ENCODE data around the gene FAM236C. TPM values are rescaled to one million over a fixed set of nuclear protein-coding genes. Genes with fewer than 3 reads are reported as not detected.
"Not testable (repeated sequence)": the region's sequence is repeated elsewhere in the genome, so short reads cannot be mapped to it uniquely, and the experiment has no call there.

Gene FAM236C
- total RNA-seq (2014; rRNA removed; shearing (Covaris generic)) (not detected in 2 replicates), polyA plus RNA-seq (2016; fragmentation: Nextera tagmentation; extraction: Ambion mirVana) (not detected in 2 replicates)

DNA sequence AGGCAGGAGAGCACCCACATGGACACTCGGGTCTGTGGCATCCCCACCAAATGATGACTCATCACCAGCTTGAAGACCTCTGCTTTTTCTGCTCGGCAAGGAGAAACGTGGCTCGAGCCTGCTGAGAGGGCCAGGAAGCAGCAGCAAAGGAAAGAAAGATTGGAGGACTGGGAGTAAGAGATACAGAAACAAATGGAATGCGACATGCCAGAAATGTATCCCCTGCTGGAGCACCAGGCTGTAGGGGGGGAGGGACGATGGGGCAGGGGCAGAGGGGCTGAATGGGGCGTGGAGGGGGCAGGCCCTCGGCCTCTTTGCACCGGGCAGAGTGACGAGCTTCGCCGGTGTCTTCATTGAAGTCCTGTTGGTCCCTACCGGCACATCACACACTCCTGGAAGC, at the start of gene FAM236C:
Gene FAM236C, plus strand, starts transcription at position 301 of the 400 bp plus-strand sequence. CDS start 100 bp downstream, outside the sequence.
- in situ Hi-C loops (cut with MboI) = not testable (repeated sequence)

DNA sequence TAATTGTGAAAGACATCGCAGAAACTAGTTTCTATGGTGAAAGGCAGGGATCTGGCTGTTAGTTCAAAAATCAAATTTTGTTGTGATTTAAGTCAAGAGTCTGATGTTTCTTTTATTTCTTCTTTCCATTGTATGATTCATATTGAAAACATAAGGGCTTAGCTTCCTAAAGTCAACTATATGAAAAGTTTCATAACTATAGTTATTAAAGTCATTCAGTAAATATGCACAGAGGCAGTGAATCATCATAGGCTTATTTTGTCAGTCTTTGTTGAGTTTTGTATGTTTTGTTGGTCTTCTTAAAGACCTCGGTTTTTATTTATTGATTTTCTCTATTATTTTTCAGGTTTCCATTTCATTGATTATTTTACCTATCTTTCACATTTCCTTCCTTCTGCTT, 29.5 kb upstream of the FAM236C start:
- H3K36me3 ChIP-seq (ENCODE audit: low read depth); H3K4me3 ChIP-seq; H3K9me3 ChIP-seq (ENCODE audit: low read depth); H2AFZ ChIP-seq; DNase-seq; H3K27ac ChIP-seq; in situ Hi-C loops (cut with MboI); H3K9me2 ChIP-seq (ENCODE audit: insufficient read depth); H3K27me3 ChIP-seq (replicated peaks; ENCODE audit: insufficient read depth); H3K4me2 ChIP-seq (ENCODE audit: unreplicated experiment); H3F3A ChIP-seq (ENCODE audit: insufficient read depth); H3K4me1 ChIP-seq (ENCODE audit: insufficient read depth); H3K79me2 ChIP-seq (ENCODE audit: insufficient read depth); H4K20me1 ChIP-seq (ENCODE audit: insufficient read depth); H3K9ac ChIP-seq: not testable (repeated sequence)
- no CpG with 5 or more reads among the region's 2 CpGs for WGBS, 2 experiments (ENCODE audit: low coverage in 1 of 2, low lambda C conversion rate in 2 of 2, missing lambda C conversion rate in 2 of 2)

More for the DNA sequence above, at the start of gene FAM236C:
- not testable (repeated sequence) for H3K27ac ChIP-seq; H3K4me3 ChIP-seq; H3K9me3 ChIP-seq (ENCODE audit: low read depth); H3K36me3 ChIP-seq (ENCODE audit: low read depth); H3K4me2 ChIP-seq (ENCODE audit: unreplicated experiment); H3K9ac ChIP-seq; H3K79me2 ChIP-seq (ENCODE audit: insufficient read depth); H3K4me1 ChIP-seq (ENCODE audit: insufficient read depth); H2AFZ ChIP-seq; DNase-seq; H4K20me1 ChIP-seq (ENCODE audit: insufficient read depth); H3K9me2 ChIP-seq (ENCODE audit: insufficient read depth); H3K27me3 ChIP-seq (replicated peaks; ENCODE audit: insufficient read depth); H3F3A ChIP-seq (ENCODE audit: insufficient read depth)
- no CpG with 5 or more reads among the region's 13 CpGs for WGBS, 2 experiments (ENCODE audit: low coverage in 1 of 2, low lambda C conversion rate in 2 of 2, missing lambda C conversion rate in 2 of 2)

DNA sequence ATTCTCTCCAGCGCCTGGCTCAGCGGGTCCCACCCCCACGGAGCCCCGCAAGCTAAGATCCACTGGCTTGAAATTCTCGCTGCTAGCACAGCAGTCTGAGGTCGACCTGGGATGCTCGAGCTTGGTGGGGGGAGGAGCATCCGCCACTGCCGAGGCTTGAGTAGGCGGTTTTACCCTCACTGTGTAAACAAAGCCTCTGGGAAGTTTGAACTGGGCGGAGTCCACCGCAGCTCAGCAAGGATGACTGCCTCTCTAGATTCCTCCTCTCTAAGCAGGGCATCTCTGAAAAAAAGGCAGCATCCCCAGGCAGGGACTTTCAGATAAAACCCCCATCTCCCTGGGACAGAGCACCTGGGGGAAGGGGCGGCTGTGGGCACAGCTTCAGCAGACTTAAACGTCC, 22.7 kb upstream of the FAM236C start:
- DNase-seq; H3K9ac ChIP-seq; H3K4me3 ChIP-seq; H3K79me2 ChIP-seq (ENCODE audit: insufficient read depth); H3K36me3 ChIP-seq (ENCODE audit: low read depth); H3K27ac ChIP-seq; in situ Hi-C loops (cut with MboI); H2AFZ ChIP-seq; H3K9me2 ChIP-seq (ENCODE audit: insufficient read depth); H3K27me3 ChIP-seq (replicated peaks; ENCODE audit: insufficient read depth); H4K20me1 ChIP-seq (ENCODE audit: insufficient read depth); H3K4me1 ChIP-seq (ENCODE audit: insufficient read depth); H3K4me2 ChIP-seq (ENCODE audit: unreplicated experiment); H3K9me3 ChIP-seq (ENCODE audit: low read depth); H3F3A ChIP-seq (ENCODE audit: insufficient read depth): not testable (repeated sequence)
- WGBS, 2 experiments (ENCODE audit: low coverage in 1 of 2, low lambda C conversion rate in 2 of 2, missing lambda C conversion rate in 2 of 2) = no CpG with 5 or more reads among the region's 14 CpGs

DNA sequence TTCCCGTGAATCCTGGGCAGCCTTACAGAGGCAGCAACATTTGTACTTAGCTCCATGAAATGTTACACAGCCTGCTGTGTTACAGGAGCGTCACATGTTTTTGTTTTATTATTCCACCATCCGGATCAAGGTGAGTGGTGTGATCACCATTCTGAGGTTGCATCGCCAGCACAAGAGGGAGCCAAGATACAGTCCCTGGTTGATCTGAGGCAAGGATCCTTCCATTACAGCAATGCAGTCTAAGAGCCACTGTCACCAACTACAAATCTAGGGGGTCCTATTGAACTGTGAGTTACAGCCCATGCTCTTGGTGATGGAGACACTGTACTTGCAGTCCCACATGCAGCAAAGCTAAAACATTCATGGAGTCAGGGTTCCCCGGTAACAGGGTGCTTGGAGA, 3.7 kb downstream of the FAM236C start:
- H3K27me3 ChIP-seq (replicated peaks; ENCODE audit: insufficient read depth); H3K9me3 ChIP-seq (ENCODE audit: low read depth); H3F3A ChIP-seq (ENCODE audit: insufficient read depth); H3K4me3 ChIP-seq; H3K27ac ChIP-seq; H3K36me3 ChIP-seq (ENCODE audit: low read depth); H3K9ac ChIP-seq; H3K4me2 ChIP-seq (ENCODE audit: unreplicated experiment); H3K79me2 ChIP-seq (ENCODE audit: insufficient read depth); H3K4me1 ChIP-seq (ENCODE audit: insufficient read depth); H3K9me2 ChIP-seq (ENCODE audit: insufficient read depth); in situ Hi-C loops (cut with MboI); DNase-seq; H4K20me1 ChIP-seq (ENCODE audit: insufficient read depth); H2AFZ ChIP-seq: not testable (repeated sequence)
- WGBS, 2 experiments (ENCODE audit: low coverage in 1 of 2, low lambda C conversion rate in 2 of 2, missing lambda C conversion rate in 2 of 2) = 17 to 35% methylated on average over 2 to 3 of the region's 5 CpGs

DNA sequence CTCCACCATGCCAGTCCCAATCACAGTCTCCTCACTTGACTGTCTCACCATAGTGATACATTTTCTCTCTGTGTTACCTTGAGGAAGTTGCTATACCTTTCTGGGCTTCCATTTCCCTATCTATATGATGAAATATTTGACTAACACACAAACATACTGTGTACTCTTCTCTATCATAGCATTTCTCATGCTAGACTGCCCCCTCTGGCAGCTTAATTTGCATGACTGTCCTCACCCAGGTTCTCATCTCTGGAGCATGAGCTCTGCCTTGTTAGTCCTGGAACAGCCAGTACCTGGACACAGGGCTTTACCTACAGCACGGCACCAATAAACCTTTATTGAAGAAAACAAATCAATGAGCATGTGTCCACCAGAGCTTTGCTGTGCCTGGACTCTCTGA, 19.9 kb downstream of the FAM236C start:
- H3K9ac ChIP-seq; H3K36me3 ChIP-seq (ENCODE audit: low read depth); H3K9me3 ChIP-seq (ENCODE audit: low read depth); H3F3A ChIP-seq (ENCODE audit: insufficient read depth); H3K9me2 ChIP-seq (ENCODE audit: insufficient read depth); in situ Hi-C loops (cut with MboI); DNase-seq; H3K27me3 ChIP-seq (replicated peaks; ENCODE audit: insufficient read depth); H3K4me1 ChIP-seq (ENCODE audit: insufficient read depth); H4K20me1 ChIP-seq (ENCODE audit: insufficient read depth); H2AFZ ChIP-seq; H3K4me3 ChIP-seq; H3K79me2 ChIP-seq (ENCODE audit: insufficient read depth); H3K27ac ChIP-seq; H3K4me2 ChIP-seq (ENCODE audit: unreplicated experiment): not testable (repeated sequence)
- WGBS, 2 experiments (ENCODE audit: low coverage in 1 of 2, low lambda C conversion rate in 2 of 2, missing lambda C conversion rate in 2 of 2) = no CpG with 5 or more reads among the region's 1 CpG

DNA sequence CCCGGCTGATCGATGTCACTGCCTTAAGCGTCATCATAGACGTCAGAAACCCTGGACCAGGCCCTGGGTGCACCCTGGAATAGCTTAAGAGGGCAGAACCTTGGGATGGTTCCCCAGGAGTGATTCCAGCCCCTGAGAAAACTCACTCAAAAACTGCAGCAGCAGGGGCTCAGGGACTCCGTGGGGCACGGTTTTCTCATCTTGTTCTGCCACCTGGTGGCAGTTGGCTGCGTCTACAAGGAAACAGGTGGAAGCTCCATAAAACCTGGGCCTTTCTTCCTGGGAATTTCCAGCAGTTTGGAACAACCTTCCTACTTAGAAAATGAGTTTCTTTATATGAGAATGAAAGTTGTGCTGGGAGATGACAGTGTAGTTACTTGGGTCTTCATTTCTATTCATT, 24.0 kb downstream of the FAM236C start:
- H3K36me3 ChIP-seq (ENCODE audit: low read depth); H3K9ac ChIP-seq; H3K27me3 ChIP-seq (replicated peaks; ENCODE audit: insufficient read depth); H3K9me2 ChIP-seq (ENCODE audit: insufficient read depth); H3K79me2 ChIP-seq (ENCODE audit: insufficient read depth); H3K4me3 ChIP-seq; H2AFZ ChIP-seq; H4K20me1 ChIP-seq (ENCODE audit: insufficient read depth); in situ Hi-C loops (cut with MboI); H3K27ac ChIP-seq; H3F3A ChIP-seq (ENCODE audit: insufficient read depth); H3K4me1 ChIP-seq (ENCODE audit: insufficient read depth); H3K4me2 ChIP-seq (ENCODE audit: unreplicated experiment); H3K9me3 ChIP-seq (ENCODE audit: low read depth); DNase-seq: not testable (repeated sequence)
- no CpG with 5 or more reads among the region's 7 CpGs for WGBS, 2 experiments (ENCODE audit: low coverage in 1 of 2, low lambda C conversion rate in 2 of 2, missing lambda C conversion rate in 2 of 2)

DNA sequence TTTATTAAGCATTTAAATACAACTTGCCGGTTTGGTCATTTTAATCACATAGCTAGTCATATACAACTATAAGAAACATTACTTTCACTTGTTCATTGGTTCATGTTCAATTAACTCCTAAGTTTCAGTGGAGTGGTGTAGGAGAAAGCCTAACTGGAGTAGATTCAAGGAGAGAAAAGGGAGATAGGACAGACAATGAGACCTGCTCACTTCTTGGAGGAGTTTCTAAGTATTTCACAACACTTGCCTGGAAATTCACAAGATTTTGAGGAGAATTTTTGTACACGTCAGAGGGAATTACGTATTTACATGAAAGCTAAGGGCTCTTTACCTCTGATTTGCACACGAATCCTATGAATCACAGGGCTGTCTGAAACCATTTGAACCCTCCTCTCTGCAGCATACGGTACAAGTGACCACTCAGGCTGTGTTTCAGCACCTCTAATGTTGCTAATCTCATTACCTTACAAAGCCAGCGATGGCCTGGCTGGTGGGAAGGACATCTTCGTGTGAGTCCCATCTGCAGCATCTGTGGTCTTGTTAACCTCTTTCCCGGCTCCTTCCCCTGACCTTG, 24.6 kb downstream of the FAM236C start:
- H3K9me3 ChIP-seq (ENCODE audit: low read depth); H3K27me3 ChIP-seq (replicated peaks; ENCODE audit: insufficient read depth); H3K4me1 ChIP-seq (ENCODE audit: insufficient read depth); H3K36me3 ChIP-seq (ENCODE audit: low read depth); H3K4me3 ChIP-seq; H3K9me2 ChIP-seq (ENCODE audit: insufficient read depth); H3F3A ChIP-seq (ENCODE audit: insufficient read depth); H3K79me2 ChIP-seq (ENCODE audit: insufficient read depth); H3K4me2 ChIP-seq (ENCODE audit: unreplicated experiment); DNase-seq; in situ Hi-C loops (cut with MboI); H2AFZ ChIP-seq; H3K9ac ChIP-seq; H4K20me1 ChIP-seq (ENCODE audit: insufficient read depth); H3K27ac ChIP-seq: not testable (repeated sequence)
- WGBS, 2 experiments (ENCODE audit: low coverage in 1 of 2, low lambda C conversion rate in 2 of 2, missing lambda C conversion rate in 2 of 2) = no CpG with 5 or more reads among the region's 8 CpGs

DNA sequence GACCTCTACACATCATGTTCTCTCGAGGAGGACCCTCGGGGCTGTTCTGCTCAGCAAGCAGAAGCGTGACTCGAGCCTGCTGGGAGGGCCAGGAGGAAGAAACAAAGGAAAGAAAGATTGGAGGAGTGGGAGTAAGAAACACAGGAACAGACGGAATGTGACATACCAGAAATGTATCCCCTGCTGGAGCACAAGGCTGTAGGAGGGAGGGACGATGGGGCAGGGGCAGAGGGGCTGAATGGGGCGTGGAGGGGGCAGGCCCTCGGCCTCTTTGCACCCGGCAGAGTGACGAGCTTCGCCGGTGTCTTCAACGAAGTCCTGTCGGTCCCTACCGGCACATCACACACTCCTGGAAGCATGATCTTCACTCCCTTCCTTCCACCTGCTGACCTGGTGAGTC, 25.5 kb downstream of the FAM236C start, which contains the start of gene FAM236A:
Gene FAM236A, plus strand, starts transcription at position 301 of the 400 bp plus-strand sequence. Its CDS starts 57 bp downstream, at position 358.
- H3K27me3 ChIP-seq (replicated peaks; ENCODE audit: insufficient read depth) = not testable (repeated sequence)

More for the DNA sequence above, 25.5 kb downstream of the FAM236C start, which contains the start of gene FAM236A:
- H3K4me2 ChIP-seq (ENCODE audit: unreplicated experiment); H2AFZ ChIP-seq; H3K9me3 ChIP-seq (ENCODE audit: low read depth); H3K79me2 ChIP-seq (ENCODE audit: insufficient read depth); DNase-seq; H3K9ac ChIP-seq; H3K36me3 ChIP-seq (ENCODE audit: low read depth); in situ Hi-C loops (cut with MboI); H3K9me2 ChIP-seq (ENCODE audit: insufficient read depth); H3K4me3 ChIP-seq; H3K27ac ChIP-seq; H3K4me1 ChIP-seq (ENCODE audit: insufficient read depth); H4K20me1 ChIP-seq (ENCODE audit: insufficient read depth); H3F3A ChIP-seq (ENCODE audit: insufficient read depth): not testable (repeated sequence)
- WGBS, 2 experiments (ENCODE audit: low coverage in 1 of 2, low lambda C conversion rate in 2 of 2, missing lambda C conversion rate in 2 of 2) = no CpG with 5 or more reads among the region's 15 CpGs
